Nephron progenitor cell (in vitro differentiated cells): ENCODE data around the gene ARHGAP42.
A peak's percentile ranks its signal among the peaks of the same experiment; 100 is the strongest.
"Not testable (repeated sequence)": the region's sequence is repeated elsewhere in the genome, so short reads cannot be mapped to it uniquely, and the experiment has no call there.

Experiments used
- DNase-seq: peaks from one replicate; pipeline ENCODE4 v3.0.0; 2021
- H3K27ac Mint-ChIP-seq: 2 replicates; pipeline ENCODE4 v1.8.0; 2021; ENCODE audit warnings: mild to moderate bottlenecking, moderate library complexity, mixed read lengths
- H3K27me3 Mint-ChIP-seq: 2 replicates; pipeline ENCODE4 v1.8.0; 2021; ENCODE audit warnings: mild to moderate bottlenecking, low read depth, mixed read lengths; ENCODE audit not compliant: poor library complexity
- H3K36me3 Mint-ChIP-seq: 2 replicates; pipeline ENCODE4 v1.8.0; 2021; ENCODE audit warnings: low read depth, mixed read lengths
- H3K4me1 Mint-ChIP-seq: 2 replicates; pipeline ENCODE4 v1.8.0; 2021; ENCODE audit warnings: mixed read lengths
- H3K4me3 Mint-ChIP-seq: 2 replicates; pipeline ENCODE4 v1.8.0; 2021; ENCODE audit warnings: mild to moderate bottlenecking, moderate library complexity, mixed read lengths
- H3K9me3 Mint-ChIP-seq: 2 replicates; pipeline ENCODE4 v1.8.0; 2021; ENCODE audit warnings: mild to moderate bottlenecking, moderate library complexity, mixed read lengths
- CTCF ChIP-seq: fragments of 200-600 bp; sonication (generic); IDR thresholded peaks from 2 replicates; pipeline ENCODE4 v1.5.0; 2021; ENCODE audit warnings: antibody characterized with exemption

Gene ARHGAP42

GRCh38 chr11:100740440-100740839, 53.4 kb downstream of the ARHGAP42 start:
- Mint-ChIP-seq H3K9me3 (peaks cover 5% of the 10 kb centered on the region), H3K4me1 (peaks cover 54% of the 10 kb centered on the region), H3K4me3 (peak overlapping the region; percentile 24), H3K27ac (peak overlapping the region; percentile 24), H3K36me3 (peaks cover 22% of the 10 kb centered on the region), H3K27me3 (peaks cover 4% of the 10 kb centered on the region)
- TF ChIP-seq CTCF, result no peak
- no peak for DNase-seq

GRCh38 chr11:100741866-100742625, 55.0 kb downstream of the ARHGAP42 start:
- Mint-ChIP-seq H3K27ac (peak overlapping the region; percentile 20), H3K9me3 (peaks cover 5% of the 10 kb centered on the region), H3K36me3 (peaks cover 31% of the 10 kb centered on the region), H3K4me1 (peaks cover 44% of the 10 kb centered on the region), H3K27me3 (no peaks in the 10 kb centered on the region), H3K4me3 (no peak overlapping the region)
- TF ChIP-seq CTCF, result no peak
- no peak for DNase-seq

- DNase-seq, result no peak
- peaks cover 10% of the 10 kb centered on the region for H3K4me1 Mint-ChIP-seq
- TF ChIP-seq CTCF, result no peak
- peaks cover 31% of the 10 kb centered on the region for H3K9me3 Mint-ChIP-seq
- peaks cover 60% of the 10 kb centered on the region for H3K36me3 Mint-ChIP-seq
- H3K27ac Mint-ChIP-seq, result no peak overlapping the region
- no peaks in the 10 kb centered on the region for H3K27me3 Mint-ChIP-seq
- H3K4me3 Mint-ChIP-seq, result no peak overlapping the region
Observed at GRCh38 chr11:100746448-100746847, 59.4 kb downstream of the ARHGAP42 start.

GRCh38 chr11:100748153-100748552, 61.1 kb downstream of the ARHGAP42 start:
- DNase-seq, result no peak
- H3K36me3 Mint-ChIP-seq, result peaks cover 58% of the 10 kb centered on the region
- peaks cover 31% of the 10 kb centered on the region for H3K9me3 Mint-ChIP-seq
- H3K4me1 Mint-ChIP-seq, result peaks cover 8% of the 10 kb centered on the region
- H3K4me3 Mint-ChIP-seq, result no peak overlapping the region
- H3K27ac Mint-ChIP-seq, result no peak overlapping the region
- no peaks in the 10 kb centered on the region for H3K27me3 Mint-ChIP-seq
- TF ChIP-seq CTCF, result no peak

GRCh38 chr11:100749887-100750565, 62.9 kb downstream of the ARHGAP42 start:
- Mint-ChIP-seq H3K36me3 (peaks cover 42% of the 10 kb centered on the region), H3K4me1 (peaks cover 16% of the 10 kb centered on the region), H3K9me3 (peaks cover 27% of the 10 kb centered on the region)
- H3K27ac Mint-ChIP-seq, H3K27me3 Mint-ChIP-seq, H3K4me3 Mint-ChIP-seq, DNase-seq: not testable (repeated sequence)

GRCh38 chr11:100750566-100750891, 63.4 kb downstream of the ARHGAP42 start:
- Mint-ChIP-seq H3K4me1 (peaks cover 16% of the 10 kb centered on the region), H3K9me3 (peaks cover 27% of the 10 kb centered on the region), H3K36me3 (peaks cover 38% of the 10 kb centered on the region)
- H3K27ac Mint-ChIP-seq, DNase-seq, H3K27me3 Mint-ChIP-seq, H3K4me3 Mint-ChIP-seq: not testable (repeated sequence)
